Kidney tubule cell (primary cell): ENCODE data around the gene FAM83F.
A peak's percentile ranks its signal among the peaks of the same experiment; 100 is the strongest.

Experiments
- DNase-seq: peaks from one replicate; pipeline ENCODE4 v3.0.0-alpha.2; 2018; ENCODE audit warnings: low spot score

Gene FAM83F

DNA sequence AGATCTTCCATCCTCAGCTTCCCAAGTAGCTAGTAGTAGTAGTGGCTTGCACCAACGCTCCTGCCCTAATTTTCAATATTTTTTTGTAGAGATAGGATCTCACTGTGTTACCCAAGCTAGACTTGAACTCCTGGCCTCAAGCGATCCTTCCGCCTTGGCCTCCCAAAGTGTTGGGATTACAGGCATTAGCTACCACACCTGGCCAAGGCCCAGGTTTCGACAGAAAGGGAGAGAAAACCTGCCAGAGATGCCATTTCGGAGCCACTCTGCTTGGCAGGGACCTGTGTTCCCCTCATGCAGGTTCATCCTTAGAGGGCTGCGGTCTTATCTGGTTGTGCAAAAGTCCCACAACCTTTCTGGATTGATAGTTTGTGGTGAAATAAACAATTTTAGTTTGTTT is 41.4 kb downstream of the FAM83F start:
- DNase-seq: no peak

DNA sequence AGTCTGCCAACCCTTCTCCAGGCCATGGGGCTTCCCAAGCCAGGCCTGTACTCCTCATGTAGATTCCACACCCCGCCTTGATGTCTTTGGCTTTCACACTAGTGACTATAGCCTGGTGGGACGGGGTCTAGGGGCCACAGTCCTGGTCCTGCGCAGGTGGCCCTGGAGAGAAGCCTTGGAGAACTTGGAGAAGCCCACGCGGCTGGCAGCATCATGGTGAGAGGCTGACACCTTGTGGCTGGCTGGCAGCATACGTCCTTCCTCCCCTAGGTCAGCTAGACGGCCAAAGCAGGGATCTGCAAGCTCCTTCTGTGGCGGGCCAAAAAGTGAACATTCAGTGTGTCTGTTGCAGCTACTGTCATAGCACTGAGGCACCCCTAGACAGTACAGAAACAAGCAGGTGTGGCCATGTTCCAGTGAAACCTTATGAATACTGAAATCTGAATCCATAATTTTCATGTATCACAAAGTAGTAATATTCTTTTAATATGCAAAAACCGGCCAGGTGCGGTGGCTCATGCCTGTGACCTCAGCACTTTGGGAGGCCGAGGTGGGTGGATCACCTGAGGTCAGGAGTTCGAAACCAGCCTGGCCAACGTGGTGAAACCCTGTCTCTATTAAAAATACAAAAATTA is 42.0 kb downstream of the FAM83F start:
- DNase-seq: peak; percentile 75

DNA sequence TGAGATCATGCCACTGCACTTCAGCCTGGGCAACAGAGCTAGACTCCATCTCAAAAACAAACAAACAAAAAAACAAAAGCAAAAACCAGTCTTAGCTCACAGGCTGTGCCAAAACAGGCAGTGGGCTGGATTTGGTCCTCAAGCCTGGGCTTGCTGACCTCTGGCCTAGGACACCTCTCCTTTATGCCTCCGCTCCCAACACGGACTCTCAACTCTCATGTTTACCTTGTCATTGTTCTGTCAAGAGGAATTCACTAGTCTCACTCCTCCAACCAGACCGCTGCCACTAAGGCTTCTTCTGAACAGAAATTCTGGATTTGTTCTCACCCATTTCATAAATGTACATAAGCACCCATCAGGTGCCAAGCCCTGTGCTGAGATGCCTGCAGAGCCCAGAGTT is 42.6 kb downstream of the FAM83F start:
- DNase-seq: no peak

DNA sequence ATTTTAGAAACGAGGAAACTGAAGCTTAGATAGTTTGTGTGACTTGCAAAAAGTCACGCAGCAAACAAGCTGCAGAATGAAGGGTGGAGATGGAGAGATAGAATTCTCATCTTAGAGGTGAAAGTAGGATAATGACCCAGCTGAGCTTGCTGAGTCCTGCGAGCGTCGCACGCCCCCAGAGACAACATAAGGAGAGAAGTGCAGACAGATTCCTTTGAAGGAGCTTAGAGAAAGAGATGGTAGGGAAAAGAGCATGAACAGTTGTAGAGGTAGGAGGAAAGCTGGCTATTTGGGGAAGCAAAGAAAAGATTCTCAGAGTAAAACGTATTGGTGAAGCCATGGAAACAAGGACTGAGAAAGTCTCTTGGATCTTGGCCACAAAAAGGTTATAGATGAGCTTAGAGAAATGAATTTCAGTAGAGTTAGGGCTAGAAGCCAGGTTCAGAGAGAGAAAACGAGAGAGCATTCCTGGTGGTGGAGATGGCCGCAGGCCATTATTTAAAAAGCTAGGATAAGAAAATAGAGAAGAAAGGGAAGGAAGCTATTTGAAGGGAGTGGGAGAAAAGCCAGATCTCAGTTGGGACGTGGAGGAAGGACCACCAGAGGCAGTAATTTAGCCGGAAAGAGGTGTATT is 44.8 kb downstream of the FAM83F start:
- no peak for DNase-seq

DNA sequence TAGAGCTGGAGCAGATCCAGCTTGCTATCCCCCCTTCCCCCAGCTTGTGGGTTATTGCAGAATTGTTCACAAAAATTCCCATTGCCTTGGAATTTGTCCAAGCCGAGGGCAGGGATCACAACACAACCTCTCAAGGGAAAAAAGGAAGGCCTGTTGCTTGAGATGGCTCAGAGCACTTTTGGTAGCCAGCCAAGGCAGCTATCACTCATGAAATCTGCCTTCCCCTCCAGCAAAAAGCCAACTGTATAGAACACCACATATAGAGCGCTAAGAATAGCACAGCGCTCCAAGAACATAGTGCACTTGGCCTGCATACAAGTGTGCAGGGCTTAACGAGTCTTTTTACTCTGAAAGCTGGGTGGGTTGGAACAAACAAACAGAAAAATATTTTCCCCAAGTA is 46.2 kb downstream of the FAM83F start:
- DNase-seq: peak; percentile 82

DNA sequence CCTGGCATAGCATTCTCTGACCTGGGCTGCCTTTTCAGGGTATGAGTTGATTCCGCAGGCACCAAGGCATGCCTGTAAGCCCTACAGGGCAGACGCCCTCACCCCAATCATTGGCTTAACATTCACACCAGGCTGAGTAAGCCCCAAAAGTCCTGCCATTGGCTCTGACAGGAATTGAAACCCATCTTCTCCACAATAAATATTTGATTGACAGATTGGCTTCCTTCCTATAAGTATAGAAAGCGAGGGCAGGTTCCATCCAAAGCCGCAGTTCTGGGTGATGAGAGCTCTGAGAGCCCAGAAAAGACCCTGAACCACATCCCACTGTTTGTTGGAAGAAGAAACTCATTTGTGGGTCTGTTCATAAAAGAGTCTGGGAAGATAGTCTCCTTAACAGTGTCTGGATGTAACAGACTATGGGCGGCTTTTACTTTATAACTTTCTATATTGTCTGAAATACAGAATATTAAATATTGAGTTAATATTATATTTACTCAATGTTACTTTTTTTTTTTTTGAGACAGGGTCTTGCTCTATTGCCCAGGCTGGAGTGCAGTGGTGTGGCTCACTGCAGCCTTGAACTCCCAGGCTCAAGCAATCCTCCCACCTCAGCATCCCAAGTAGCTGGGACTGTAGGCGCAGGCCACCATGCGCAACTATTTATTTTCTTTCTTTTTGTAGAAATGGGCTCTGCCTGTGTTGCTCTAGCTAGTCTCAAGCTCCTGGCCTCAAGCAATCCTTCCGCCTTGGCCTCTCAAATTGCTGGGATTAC is 46.8 kb downstream of the FAM83F start:
- DNase-seq: peak; percentile 18

DNA sequence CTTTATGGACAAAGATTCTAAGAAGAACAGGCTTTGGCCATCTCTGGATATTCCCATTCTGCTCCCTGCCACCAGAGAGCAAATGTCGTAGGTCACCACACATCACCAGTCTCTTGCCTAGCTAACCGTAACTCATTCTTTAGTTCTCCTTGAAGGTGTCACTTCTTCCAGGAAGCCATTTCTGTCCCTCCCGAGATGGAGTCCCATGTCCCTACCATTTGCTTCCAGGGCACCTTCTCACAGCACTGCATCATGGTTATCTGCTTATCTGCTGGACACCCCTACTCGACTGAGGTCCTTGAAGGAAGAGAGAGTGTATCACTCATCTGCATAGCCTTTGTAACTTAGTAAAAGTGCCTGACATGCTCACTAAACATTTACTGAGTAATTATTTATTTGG is 47.6 kb downstream of the FAM83F start:
- no peak for DNase-seq

DNA sequence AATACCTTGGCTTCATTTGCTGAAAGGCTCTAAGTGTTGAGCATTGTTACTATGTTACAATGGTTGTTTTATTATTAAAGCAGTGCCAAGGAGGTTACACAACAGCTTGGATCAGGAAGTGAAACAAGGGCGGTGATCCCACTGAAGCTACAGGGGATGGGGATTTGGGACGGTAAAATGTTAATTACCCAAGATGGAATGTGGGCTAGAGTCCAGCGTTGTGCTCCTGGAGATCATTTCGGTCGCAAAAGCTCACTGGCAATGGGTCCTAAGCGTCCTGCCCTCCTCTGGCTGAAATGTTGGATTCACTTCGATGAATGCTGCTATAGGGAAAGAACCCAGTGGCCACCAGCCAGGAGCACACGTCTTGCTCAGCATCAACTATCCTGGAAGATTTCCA is 48.3 kb downstream of the FAM83F start:
- DNase-seq: peak; percentile 66

DNA sequence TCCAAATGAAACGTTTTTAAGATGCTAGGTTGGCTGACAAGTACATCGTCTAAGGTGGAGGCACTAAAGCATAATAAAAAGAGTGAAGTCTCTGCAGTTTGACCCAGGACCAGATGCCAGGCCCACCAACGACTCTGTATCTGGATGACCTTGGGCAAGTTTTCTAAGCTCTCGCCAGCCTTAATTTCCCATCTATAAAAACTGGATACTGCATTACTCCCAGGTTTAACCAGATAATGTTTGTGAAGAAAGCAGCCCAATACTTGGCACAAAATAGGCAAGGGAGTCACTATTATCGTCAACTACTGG is 49.0 kb downstream of the FAM83F start:
- DNase-seq: no peak

DNA sequence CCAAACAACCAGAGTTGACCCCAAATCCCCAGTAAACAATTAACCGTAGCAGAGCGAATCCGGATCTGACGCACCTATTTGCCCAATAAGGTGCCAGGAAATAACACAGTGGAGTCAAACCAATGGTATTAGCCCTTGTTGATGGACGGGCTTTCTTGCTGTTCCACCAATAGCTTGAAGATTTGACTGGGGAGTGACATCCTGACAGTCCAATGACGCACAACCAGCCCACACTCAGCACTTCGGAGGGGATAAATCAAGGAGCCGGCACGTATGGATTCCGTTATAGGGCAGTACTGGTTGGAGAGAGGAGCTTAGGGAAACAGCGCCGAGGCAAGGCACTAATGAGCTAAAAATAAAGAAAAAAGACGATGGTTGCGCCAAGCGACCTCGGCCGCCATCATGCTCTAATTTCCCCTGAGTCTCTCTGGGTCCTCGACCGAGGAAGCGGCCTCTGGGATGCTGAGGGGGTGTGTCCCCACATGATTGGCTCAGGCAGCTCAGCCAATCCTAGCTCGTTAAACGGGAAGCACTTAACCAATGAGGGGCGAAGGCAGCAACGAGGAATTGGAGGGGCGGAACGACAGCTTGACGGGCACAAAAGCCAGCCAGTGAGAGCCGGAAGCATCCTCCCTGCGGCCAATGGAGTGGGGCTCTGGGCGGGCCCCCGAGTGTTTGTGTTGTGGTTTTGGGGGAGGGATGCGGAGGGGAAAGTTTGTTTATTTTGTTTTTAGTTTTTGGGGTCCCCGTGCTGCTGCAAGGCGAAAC is 49.5 kb downstream of the FAM83F start:
- peak; percentile 99 for DNase-seq

DNA sequence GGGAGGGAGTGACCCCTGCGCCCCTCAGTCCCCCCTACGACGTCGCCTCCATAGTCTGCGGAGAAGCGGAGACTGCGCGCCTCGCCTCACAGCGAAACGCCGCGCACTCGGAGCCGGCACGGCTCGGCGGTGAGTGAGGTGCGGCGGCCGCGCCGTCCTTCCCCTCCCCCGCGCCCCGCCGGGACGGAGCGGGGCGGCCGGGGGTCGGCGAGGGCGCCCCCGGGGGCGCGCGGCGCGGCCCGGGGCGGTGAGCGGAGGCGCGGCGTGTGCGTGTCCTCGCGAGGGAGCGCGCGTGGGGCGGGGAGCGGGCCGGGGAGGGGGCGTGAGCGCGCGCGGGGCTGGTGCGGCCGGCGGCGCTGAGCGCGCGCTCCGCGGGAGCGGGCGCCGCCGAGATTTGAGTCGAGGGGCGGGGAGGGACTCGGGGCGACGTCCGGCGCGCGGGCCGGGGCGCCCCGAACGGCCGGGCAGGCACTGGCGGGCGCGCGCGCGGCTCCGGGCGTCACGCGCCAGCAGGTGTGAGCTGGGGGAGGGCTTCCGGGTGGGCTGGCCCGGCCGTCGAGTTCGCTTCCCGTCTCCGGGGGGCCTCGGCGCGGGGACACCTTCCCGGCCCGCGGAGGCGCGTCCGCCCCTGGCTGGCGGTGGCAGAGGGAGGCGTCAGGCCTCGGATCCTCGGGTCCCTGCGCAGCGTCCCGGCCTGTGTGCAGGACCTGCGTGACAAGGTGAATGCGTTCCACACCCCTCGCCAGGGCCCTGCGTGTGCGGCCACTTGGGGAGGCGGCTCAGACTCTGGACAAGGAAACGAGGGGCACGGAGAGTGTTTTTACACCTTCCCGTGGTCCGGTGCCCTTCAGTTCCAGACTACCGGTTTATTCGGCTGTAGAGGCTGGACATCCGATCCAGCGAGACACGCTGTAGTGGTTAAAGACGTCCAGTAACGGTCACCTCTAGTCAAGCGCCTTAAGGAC is 50.4 kb downstream of the FAM83F start:
- peak; percentile 63 for DNase-seq

DNA sequence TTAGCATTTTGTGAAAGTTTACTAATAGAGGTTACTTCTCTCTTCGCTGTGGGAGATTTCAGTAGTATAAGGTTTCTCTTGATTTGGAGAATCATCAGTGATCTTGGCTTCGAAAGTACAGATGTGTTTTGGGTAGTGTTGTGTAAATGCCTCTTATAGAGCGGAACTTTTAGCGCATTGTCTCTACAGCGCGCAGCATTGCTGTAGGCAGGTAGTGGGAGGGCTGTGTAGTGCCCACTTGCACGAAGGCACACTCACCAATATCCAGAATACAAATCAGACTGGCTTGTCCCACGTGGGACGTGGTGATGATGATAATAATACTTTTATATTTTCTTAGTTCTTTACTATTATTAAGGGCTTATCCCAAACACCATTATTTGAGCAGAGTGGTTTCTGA is 51.4 kb downstream of the FAM83F start:
- DNase-seq: no peak

DNA sequence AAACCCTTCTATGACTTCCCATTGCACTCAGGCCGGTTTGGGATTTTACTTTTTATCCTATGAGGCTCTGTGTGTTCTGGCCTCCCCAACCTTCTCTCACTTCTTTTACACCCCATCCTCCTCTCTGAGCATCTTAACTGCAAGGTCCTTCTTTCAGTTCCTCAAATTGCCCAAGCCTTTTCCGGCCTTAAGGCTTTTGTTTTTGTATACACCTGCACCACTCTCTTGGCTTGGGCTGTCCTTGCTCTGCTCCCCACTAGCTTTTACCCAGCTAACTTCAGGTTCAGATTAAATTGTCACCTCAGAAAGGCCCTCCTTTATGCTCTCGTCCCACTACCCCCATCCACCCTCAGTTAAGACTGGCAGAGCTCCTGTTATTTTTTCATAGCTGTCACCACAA is 55.5 kb downstream of the FAM83F start:
- no peak for DNase-seq

DNA sequence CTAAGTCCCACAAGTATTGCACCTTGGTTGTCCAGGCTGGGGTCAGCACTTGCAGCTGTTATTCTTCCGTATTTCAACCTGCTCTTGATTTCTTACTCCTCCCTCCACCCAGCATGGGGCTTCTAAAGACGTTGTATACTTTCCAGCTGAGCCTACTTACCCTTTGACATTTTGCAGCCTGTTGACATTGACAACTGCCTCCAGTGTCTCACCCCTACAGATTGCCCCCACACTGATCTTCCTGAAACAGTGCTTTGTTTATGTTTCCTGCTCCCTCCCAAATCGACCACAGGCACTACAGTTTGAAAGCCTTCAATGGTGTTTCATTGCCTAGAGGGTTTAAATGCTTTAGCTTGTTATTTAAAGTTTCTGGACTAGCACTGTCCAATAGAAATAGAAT is 56.6 kb downstream of the FAM83F start:
- no peak for DNase-seq

DNA sequence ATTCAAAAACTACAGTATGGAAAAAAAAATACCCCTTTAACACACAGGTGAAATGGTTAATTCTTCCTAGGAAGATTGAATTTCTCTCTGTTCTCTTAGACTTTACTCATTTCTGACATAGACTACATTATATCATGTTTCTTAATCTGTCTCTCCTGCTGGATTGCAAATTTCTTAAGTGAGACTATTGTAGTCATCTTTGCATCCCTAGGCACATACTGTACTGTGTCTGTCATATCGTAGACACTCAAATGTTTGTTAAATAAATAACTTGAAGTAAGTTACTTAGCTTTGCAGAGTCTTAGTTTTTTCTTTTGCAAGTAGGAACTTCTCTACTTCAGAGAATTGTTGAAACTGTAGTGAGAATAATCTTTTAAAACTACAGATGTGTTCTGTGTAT is 58.7 kb downstream of the FAM83F start:
- DNase-seq: no peak

DNA sequence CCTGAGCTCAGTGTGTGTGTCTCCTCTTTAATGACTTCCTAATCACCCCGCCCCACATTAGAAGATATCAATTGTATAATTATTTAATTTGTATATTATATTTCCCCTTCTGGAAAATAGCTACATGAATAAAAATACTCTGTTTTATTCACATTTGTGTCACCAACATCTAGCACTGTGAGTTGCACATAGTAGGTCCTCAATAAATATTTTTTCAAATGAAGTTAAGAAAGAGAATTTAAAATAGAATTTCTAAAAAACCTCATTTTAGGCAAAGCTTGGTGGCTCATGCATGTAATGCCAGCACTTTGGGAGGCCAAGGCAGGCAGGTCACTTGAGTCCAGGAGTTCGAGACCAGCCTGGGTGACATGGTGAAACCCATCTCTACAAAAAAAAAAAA is 59.7 kb downstream of the FAM83F start:
- no peak for DNase-seq

DNA sequence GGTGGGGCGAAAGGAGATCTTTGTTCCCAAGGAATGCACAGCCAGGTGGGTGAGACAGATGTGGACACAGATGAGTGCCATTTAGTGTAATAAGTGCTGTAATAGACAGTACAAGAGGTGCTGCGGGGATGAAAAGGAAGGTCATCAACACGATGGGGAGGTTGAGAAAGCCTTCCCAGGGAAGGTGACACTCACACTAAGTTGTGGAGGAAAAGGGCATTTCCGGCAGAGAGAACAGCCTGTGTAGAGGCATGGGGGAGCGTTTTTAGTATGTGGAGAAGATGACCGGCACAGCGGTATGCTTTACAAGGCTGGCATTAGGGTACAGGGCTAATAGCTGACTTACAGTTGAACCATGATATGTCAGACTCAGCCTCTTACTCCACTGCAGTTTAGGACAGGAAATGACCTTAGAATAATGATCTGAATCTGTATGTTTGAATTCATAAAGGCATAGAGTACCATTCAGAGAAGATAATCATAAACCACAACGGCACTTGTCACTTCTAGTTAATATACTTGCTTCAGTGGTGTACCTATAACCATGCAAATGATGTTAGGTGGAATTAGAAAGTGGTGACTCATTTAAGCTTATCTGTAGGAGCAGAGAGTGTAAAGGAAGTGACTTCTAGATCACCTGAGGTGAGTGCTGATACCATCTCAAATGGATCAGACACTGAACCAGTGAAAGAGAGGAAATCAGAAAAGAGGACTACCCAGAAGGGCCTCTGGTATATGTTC is 60.6 kb downstream of the FAM83F start:
- DNase-seq: peak; percentile 45

DNA sequence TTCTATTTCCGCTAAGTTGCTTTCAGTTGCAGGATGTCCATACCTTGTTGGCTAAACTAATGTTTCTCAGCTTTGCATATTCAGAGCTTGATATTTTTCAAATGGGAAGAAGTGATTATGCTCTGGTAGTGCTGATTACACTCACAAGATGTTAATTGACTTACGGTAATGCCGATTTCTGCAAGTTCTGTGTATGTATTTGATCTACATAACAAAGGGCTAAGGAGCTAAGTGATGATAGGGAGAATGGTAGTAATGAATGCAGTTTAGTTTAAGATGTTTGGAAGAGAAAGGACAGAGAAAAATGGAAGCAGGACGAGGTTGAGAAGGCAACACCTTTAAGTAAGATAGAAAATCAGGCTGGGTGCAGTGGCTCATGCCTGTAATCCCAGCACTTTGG is 61.4 kb downstream of the FAM83F start:
- no peak for DNase-seq

DNA sequence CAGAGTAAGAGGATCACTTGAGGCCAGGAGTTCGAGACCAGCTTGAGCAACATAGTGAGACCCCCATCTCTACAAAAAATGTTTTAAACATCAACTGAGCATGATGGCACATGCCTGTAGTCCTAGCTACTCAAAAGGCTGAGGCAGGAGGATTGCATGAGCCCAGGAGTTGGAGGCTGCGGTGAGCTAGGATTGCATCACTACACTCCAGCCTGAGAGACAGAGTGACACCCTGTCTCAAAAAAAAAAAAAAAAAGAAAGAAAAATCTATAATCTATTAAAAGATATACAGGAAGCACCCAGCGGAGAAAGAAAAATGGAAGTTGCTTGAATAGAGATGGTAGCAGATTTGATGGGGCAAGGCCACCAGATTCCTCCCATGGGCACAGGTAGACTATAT is 61.8 kb downstream of the FAM83F start:
- DNase-seq: no peak

DNA sequence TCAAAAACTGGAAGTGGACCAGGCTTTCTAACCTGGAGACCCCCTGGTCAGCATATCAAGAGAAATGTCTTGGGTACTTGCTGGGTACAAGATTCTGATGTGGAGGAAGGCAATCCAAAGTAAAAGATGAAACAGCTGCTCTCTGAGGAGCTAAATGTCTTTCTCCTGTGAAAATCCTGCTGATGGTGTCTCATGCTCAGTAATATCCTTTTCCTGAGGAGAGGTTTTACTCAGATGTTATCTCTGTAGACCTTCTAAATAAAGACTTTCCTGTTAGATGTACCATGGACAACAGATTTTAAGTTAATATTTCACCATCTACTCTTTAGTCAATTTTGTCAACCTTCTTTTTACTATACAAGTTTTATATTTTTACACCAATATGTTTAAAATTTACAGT is 62.9 kb downstream of the FAM83F start:
- DNase-seq: no peak

DNA sequence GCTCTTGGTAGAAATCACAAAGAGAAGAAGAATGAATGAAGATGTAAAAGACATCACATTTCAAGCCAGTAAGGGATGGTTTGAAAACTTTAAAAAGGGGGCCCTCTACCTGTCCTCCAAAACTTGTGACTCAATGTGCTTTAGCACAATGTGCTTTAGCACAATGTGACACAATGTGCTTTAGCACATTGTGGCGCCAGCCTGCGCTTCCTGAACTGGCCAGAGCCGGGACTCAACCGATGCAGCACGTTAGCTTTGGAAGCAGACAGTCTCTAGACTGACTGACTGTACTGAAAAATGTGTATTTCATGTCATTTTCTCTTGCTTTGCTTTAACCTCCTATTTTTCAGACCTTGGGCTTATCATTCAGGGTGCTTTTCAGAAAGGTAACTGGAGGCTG is 63.5 kb downstream of the FAM83F start:
- DNase-seq: peak; percentile 12
